OCI-LY1 (cell line): ENCODE measurements around the gene CDKN2B-AS1.

Experiments
- EZH2 ChIP-seq: fragments of 200-600 bp; sonication (generic), shearing (Covaris generic); IDR thresholded peaks from 2 replicates; pipeline ENCODE4 v1.8.0; 2017; ENCODE audit warnings: borderline replicate concordance, mixed run types, mild to moderate bottlenecking, antibody characterized with exemption, low read length, moderate library complexity, mixed read lengths
- TF ChIP-seq, protein P1 (sequence below): fragments of 200-600 bp; sonication (generic), shearing (Covaris generic); IDR thresholded peaks from 2 replicates; pipeline ENCODE4 v1.5.1; 2017; ENCODE audit warnings: mild to moderate bottlenecking, antibody characterized with exemption, low read length, moderate library complexity, mixed read lengths

DNA sequence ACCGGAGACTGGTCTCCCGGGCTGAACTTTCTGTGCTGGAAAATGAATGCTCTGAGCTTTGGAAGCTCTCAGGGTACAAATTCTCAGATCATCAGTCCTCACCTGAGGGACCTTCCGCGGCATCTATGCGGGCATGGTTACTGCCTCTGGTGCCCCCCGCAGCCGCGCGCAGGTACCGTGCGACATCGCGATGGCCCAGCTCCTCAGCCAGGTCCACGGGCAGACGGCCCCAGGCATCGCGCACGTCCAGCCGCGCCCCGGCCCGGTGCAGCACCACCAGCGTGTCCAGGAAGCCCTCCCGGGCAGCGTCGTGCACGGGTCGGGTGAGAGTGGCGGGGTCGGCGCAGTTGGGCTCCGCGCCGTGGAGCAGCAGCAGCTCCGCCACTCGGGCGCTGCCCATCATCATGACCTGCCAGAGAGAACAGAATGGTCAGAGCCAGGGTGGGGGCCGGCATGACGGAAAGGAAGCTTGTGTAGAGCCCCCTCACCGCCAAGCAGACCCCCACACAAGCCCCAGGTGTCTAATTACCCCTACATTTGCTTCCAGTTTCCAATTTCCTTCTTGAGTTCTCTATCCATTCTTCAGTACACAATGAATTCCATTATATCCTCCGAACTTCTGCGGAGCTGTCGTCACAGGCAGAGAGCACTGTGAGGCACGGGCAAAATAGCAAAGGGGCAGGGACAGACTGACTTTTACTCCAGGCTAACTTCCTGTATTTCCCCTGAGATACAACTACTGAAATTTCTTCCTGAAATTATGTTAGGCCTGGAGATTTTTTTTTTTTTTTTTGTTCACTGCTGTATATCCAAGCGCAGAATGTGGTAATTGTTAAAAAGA lies 23.6 kb upstream of the CDKN2B-AS1 start:
- TF ChIP-seq, protein P1, sequence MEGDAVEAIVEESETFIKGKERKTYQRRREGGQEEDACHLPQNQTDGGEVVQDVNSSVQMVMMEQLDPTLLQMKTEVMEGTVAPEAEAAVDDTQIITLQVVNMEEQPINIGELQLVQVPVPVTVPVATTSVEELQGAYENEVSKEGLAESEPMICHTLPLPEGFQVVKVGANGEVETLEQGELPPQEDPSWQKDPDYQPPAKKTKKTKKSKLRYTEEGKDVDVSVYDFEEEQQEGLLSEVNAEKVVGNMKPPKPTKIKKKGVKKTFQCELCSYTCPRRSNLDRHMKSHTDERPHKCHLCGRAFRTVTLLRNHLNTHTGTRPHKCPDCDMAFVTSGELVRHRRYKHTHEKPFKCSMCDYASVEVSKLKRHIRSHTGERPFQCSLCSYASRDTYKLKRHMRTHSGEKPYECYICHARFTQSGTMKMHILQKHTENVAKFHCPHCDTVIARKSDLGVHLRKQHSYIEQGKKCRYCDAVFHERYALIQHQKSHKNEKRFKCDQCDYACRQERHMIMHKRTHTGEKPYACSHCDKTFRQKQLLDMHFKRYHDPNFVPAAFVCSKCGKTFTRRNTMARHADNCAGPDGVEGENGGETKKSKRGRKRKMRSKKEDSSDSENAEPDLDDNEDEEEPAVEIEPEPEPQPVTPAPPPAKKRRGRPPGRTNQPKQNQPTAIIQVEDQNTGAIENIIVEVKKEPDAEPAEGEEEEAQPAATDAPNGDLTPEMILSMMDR, result no peak
- no peak for TF ChIP-seq EZH2
